ENCODE data around the gene ARID1B. TPM values are rescaled to one million over a fixed set of nuclear protein-coding genes. Genes with fewer than 3 reads are reported as not detected.

ARID1B gene
- total and polyA plus RNA-seq, 9 of the 15 experiments (the other 6 are each of a cell fraction or from before 2014, with no cell fraction given) = 12.5 to 50.5 (median 25.8) TPM

DNA sequence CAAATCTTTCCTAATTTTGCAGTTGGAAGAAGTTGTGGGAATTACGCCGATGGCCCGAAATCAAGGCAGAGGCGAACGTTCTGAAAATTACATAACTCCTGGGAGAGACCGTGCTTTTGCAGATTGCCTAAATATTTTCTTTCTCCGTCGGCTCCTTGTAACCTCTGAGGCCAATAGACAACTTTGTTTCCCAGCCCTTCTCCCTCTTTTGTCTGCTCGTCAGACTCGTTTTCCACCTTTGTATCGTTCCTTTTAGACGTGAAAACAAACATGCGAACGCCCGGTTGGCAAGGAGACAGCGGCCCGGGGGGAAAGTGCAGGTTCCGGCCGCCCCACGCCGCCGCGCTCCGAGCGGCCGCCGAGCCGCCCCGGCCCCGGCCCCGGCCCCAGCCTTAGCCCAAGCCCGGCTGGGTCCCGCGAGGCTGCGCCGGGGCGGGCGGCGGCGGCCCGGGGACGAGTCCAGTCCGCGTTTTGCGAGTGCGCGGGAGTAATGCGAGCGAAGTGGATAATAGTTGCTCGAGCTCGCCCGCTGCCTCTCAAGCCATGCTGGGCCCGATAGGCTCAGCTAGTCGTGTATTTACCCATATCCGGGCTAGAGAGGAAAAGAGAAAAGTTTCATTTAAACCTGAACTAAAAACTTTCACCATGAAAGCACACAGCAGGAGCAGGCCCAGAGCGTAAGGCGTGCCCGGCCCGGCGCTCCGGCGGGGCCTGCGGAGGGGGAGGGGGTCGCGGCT lies at the start of gene ARID1B (continued):
- TF ChIP-seq MTA3 (IDR thresholded peaks at IDR 0.05; ENCODE audit: borderline replicate concordance) (0 out of 2 replicates have a peak, but pooled peaks have one; percentile 36), FOXJ2 (tag; IDR thresholded peaks at IDR 0.05) (peak; percentile 42; the same call in 1 of the 2 replicates), ARID3B (CRISPR knock-in tag; IDR thresholded peaks at IDR 0.05; ENCODE audit: borderline replicate concordance) (0 out of 2 replicates have a peak, but pooled peaks have one; percentile 58), POLR2A (conservative IDR thresholded peaks at IDR 0.05) (peak; percentile 81), TCF7 (IDR thresholded peaks at IDR 0.05; ENCODE audit: borderline replicate concordance) (no peak), GTF2B (IDR thresholded peaks at IDR 0.05; ENCODE audit: extremely low read depth, insufficient read length) (no peak), CREB1 (IDR thresholded peaks at IDR 0.05) (0 out of 2 replicates have a peak, but pooled peaks have one; percentile 24), CREB1 (CRISPR knock-in tag; IDR thresholded peaks at IDR 0.05) (peak; percentile 28; the same call in 1 of the 2 replicates), ZFP1 (CRISPR knock-in tag; IDR thresholded peaks at IDR 0.05) (0 out of 2 replicates have a peak, but pooled peaks have one; percentile 53), ELF2 (CRISPR knock-in tag; IDR thresholded peaks at IDR 0.05) (no peak), ZNF274 (IDR thresholded peaks at IDR 0.05; ENCODE audit: borderline replicate concordance, low read depth, low read length) (no peak), MAZ (CRISPR knock-in tag; conservative IDR thresholded peaks at IDR 0.05 in 1 of 2, IDR thresholded peaks at IDR 0.05 in 1 of 2) (peak; percentile 57 to 66; a peak in 3 of 4 replicates), STAT5A (IDR thresholded peaks at IDR 0.05; ENCODE audit: borderline replicate concordance, low read length) (peak; percentile 41; the same call in 1 of the 2 replicates), RBM25 (IDR thresholded peaks at IDR 0.05; ENCODE audit: low read depth, low read length, severe bottlenecking) (peak; percentile 66), TOE1 (IDR thresholded peaks at IDR 0.05; ENCODE audit: borderline replicate concordance) (peak; percentile 39; the same call in 1 of the 2 replicates), TOE1 (CRISPR knock-in tag; IDR thresholded peaks at IDR 0.05; ENCODE audit: borderline replicate concordance, low read depth) (no peak), ESRRA (IDR thresholded peaks at IDR 0.05; ENCODE audit: borderline replicate concordance, low read depth) (no peak), DNMT1 (IDR thresholded peaks at IDR 0.05) (no peak), HLTF (IDR thresholded peaks at IDR 0.05) (0 out of 2 replicates have a peak, but pooled peaks have one; percentile 26), ZFP36 (IDR thresholded peaks at IDR 0.05; ENCODE audit: low read depth, low read length, partially characterized antibody) (peak; percentile 9), HDAC1 (IDR thresholded peaks at IDR 0.05) (no peak), MYC (IDR thresholded peaks at IDR 0.05; ENCODE audit: low read depth, low read length) (peak; percentile 88), MYC (CRISPR knock-in tag; IDR thresholded peaks at IDR 0.05; ENCODE audit: borderline replicate concordance, low read depth) (no peak), LCOR (CRISPR knock-in tag; IDR thresholded peaks at IDR 0.05) (0 out of 2 replicates have a peak, but pooled peaks have one; percentile 58), TFAM (CRISPR knock-in tag; conservative IDR thresholded peaks at IDR 0.05) (no peak)
- TF ChIP-seq, protein P1, sequence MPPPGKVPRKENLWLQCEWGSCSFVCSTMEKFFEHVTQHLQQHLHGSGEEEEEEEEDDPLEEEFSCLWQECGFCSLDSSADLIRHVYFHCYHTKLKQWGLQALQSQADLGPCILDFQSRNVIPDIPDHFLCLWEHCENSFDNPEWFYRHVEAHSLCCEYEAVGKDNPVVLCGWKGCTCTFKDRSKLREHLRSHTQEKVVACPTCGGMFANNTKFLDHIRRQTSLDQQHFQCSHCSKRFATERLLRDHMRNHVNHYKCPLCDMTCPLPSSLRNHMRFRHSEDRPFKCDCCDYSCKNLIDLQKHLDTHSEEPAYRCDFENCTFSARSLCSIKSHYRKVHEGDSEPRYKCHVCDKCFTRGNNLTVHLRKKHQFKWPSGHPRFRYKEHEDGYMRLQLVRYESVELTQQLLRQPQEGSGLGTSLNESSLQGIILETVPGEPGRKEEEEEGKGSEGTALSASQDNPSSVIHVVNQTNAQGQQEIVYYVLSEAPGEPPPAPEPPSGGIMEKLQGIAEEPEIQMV (tag; conservative IDR thresholded peaks at IDR 0.05; ENCODE audit: low read depth) = no peak
